ENCODE results near the gene SCN7A. TPM values are rescaled to one million over a fixed set of nuclear protein-coding genes. Genes with fewer than 3 reads are reported as not detected.

Gene SCN7A
- not detected in 2 replicates for total RNA-seq

DNA sequence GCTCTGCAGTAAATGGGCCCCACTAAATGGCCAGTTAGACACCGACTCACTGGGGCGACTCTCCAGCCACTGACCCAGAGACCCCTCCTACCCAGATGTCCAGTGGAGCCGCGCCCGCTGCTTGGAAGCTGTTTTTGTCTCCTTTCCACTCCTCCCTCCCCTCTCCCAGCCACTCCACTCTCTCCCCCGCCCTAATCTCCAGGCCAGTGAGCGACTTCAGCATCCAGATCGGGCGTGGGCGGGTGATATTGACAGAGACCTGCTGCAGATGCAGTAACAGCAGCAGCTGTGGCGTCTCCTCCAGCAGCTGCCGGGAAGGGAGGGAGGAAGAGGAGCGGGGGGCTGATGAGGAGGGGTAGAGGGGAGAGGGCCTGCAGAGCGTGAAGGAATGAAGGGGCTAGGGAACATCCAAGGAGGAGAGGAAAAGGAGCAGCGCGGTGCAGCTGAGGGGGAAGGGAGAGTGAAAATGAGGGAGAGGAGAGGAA is at the start of gene SCN7A:
Gene SCN7A, minus strand, starts transcription at position 110 of the 485 bp plus-strand sequence. CDS start 16,553 bp downstream, outside the sequence.
- DNase-seq (no peak), ATAC-seq (ENCODE audit: low read depth) (no peak)
- no peak within 1 kb of the TSS for H3K4me3 Mint-ChIP-seq
- intact Hi-C loops (cut with micrococcal nuclease): no loop called here
- H3K4me1 Mint-ChIP-seq: no peaks in the 10 kb centered on the region
- no peaks in the 10 kb centered on the region for H3K9me3 Mint-ChIP-seq
- H3K27me3 Mint-ChIP-seq: peaks cover 7% of the 10 kb centered on the region
- POLR2A ChIA-PET: no interaction called here
- no peaks in the 10 kb centered on the region for H3K36me3 Mint-ChIP-seq (ENCODE audit: low read depth)
- CTCF ChIA-PET: no interaction called here
- H3K27ac Mint-ChIP-seq: no peak within 1 kb of the TSS
- no peak for TF ChIP-seq CTCF (IDR thresholded peaks at IDR 0.05)

- no peak overlapping the region for H3K27ac Mint-ChIP-seq
- no peak for DNase-seq
- ATAC-seq (ENCODE audit: low read depth): peak; percentile 68
- H3K36me3 Mint-ChIP-seq (ENCODE audit: low read depth): no peaks in the 10 kb centered on the region
- intact Hi-C loops (cut with micrococcal nuclease): loop anchor here (1.0 to 10.0 kb wide), 4 partner anchors 355 to 1797 kb away; no protein-coding TSS in a partner anchor
- no peak overlapping the region for H3K4me3 Mint-ChIP-seq
- peaks cover 5% of the 10 kb centered on the region for H3K27me3 Mint-ChIP-seq
- peaks cover 2% of the 10 kb centered on the region for H3K4me1 Mint-ChIP-seq
- ChIA-PET POLR2A (interaction anchor here (0.7 kb wide), 1 partner anchor 420 kb away, joined by 3 read pairs; no protein-coding TSS in a partner anchor), CTCF (interaction anchor here (0.6 to 4.3 kb wide), 8 partner anchors 9 to 1598 kb away, joined by 3 to 61 read pairs (median 4); no protein-coding TSS in a partner anchor)
- TF ChIP-seq CTCF (IDR thresholded peaks at IDR 0.05): peak; percentile 47
- H3K9me3 Mint-ChIP-seq: no peaks in the 10 kb centered on the region
These were observed 45.5 kb upstream of the SCN7A start for GRCh38 chr2:166539340-166540162.

- intact Hi-C loops (cut with micrococcal nuclease): loop anchor here (10.0 kb wide), 1 partner anchor 359 kb away; no protein-coding TSS in a partner anchor
- Mint-ChIP-seq H3K27me3 (peaks cover 6% of the 10 kb centered on the region), H3K4me1 (peaks cover 2% of the 10 kb centered on the region), H3K27ac (no peak overlapping the region), H3K36me3 (ENCODE audit: low read depth) (no peaks in the 10 kb centered on the region), H3K4me3 (no peak overlapping the region), H3K9me3 (no peaks in the 10 kb centered on the region)
- CTCF ChIA-PET: interaction anchor here (4.3 kb wide), 1 partner anchor 1583 kb away, joined by 61 read pairs; no protein-coding TSS in a partner anchor
- TF ChIP-seq CTCF (IDR thresholded peaks at IDR 0.05): no peak
- POLR2A ChIA-PET: no interaction called here
- DNase-seq: no peak
- no peak for ATAC-seq (ENCODE audit: low read depth)
These were observed 42.1 kb upstream of the SCN7A start for GRCh38 chr2:166536111-166536510.

GRCh38 chr2:166521155-166521554 is 27.1 kb upstream of the SCN7A start:
- no peak for ATAC-seq (ENCODE audit: low read depth)
- no peak for DNase-seq
- Mint-ChIP-seq H3K4me1 (no peaks in the 10 kb centered on the region), H3K36me3 (ENCODE audit: low read depth) (no peaks in the 10 kb centered on the region), H3K9me3 (no peaks in the 10 kb centered on the region), H3K4me3 (no peak overlapping the region), H3K27ac (no peak overlapping the region), H3K27me3 (no peaks in the 10 kb centered on the region)
- no peak for TF ChIP-seq CTCF (IDR thresholded peaks at IDR 0.05)
- ChIA-PET CTCF (no interaction called here), POLR2A (no interaction called here)
- intact Hi-C loops (cut with micrococcal nuclease): no loop called here

- no peak overlapping the region for H3K27ac Mint-ChIP-seq
- ChIA-PET POLR2A (no interaction called here), CTCF (no interaction called here)
- intact Hi-C loops (cut with micrococcal nuclease): no loop called here
- no peaks in the 10 kb centered on the region for H3K27me3 Mint-ChIP-seq
- DNase-seq (no peak), ATAC-seq (ENCODE audit: low read depth) (no peak)
- no peaks in the 10 kb centered on the region for H3K9me3 Mint-ChIP-seq
- H3K36me3 Mint-ChIP-seq (ENCODE audit: low read depth): no peaks in the 10 kb centered on the region
- no peak for TF ChIP-seq CTCF (IDR thresholded peaks at IDR 0.05)
- no peak overlapping the region for H3K4me3 Mint-ChIP-seq
- no peaks in the 10 kb centered on the region for H3K4me1 Mint-ChIP-seq
These were observed 26.6 kb upstream of the SCN7A start for GRCh38 chr2:166520604-166521003.

Measured in activated B cell treated with CpG ODN at 0.5 μM for 24 hours (primary cell).